Stimulated activated memory B cell treated with anti-CD40 and anti-IgM and Interleukin-4, amounts not matched to agents 10 μg/mL and 1 μg/mL and 100 μg/mL, for 72 hours (primary cell): ENCODE measurements around the gene ACACB.

Source experiments
- ATAC-seq: fragments of 150-1000 bp; cut with Tn5 transposase; 2 replicates; pipeline ENCODE4 v1.10.0; 2021
- H3K27ac Mint-ChIP-seq: one replicate; pipeline ENCODE4 v1.8.0; 2022; ENCODE audit warnings: mild to moderate bottlenecking, mixed read lengths
- H3K27me3 Mint-ChIP-seq: one replicate; pipeline ENCODE4 v1.8.0; 2022; ENCODE audit warnings: mixed read lengths
- H3K36me3 Mint-ChIP-seq: one replicate; pipeline ENCODE4 v1.8.0; 2022; ENCODE audit warnings: mixed read lengths
- H3K4me1 Mint-ChIP-seq: one replicate; pipeline ENCODE4 v1.8.0; 2022; ENCODE audit warnings: mixed read lengths
- H3K4me3 Mint-ChIP-seq: one replicate; pipeline ENCODE4 v1.8.0; 2022; ENCODE audit warnings: mild to moderate bottlenecking, moderate library complexity, mixed read lengths
- H3K9me3 Mint-ChIP-seq: one replicate; pipeline ENCODE4 v1.8.0; 2022; ENCODE audit warnings: mixed read lengths

ACACB gene

GRCh38 chr12:109287811-109288469 is 171.6 kb downstream of the ACACB start:
- no peak for ATAC-seq
- H3K27me3 Mint-ChIP-seq, result peaks cover 53% of the 10 kb centered on the region
- H3K4me1 Mint-ChIP-seq, result no peaks in the 10 kb centered on the region
- H3K36me3 Mint-ChIP-seq, result no peaks in the 10 kb centered on the region
- no peak overlapping the region for H3K27ac Mint-ChIP-seq
- H3K4me3 Mint-ChIP-seq, result no peak overlapping the region
- H3K9me3 Mint-ChIP-seq, result peaks cover 8% of the 10 kb centered on the region

GRCh38 chr12:109288571-109288970 is 172.2 kb downstream of the ACACB start:
- no peak overlapping the region for H3K4me3 Mint-ChIP-seq
- no peak overlapping the region for H3K27ac Mint-ChIP-seq
- no peaks in the 10 kb centered on the region for H3K36me3 Mint-ChIP-seq
- H3K9me3 Mint-ChIP-seq, result peaks cover 8% of the 10 kb centered on the region
- ATAC-seq, result no peak
- no peaks in the 10 kb centered on the region for H3K4me1 Mint-ChIP-seq
- H3K27me3 Mint-ChIP-seq, result peaks cover 60% of the 10 kb centered on the region

- Mint-ChIP-seq H3K9me3 (peaks cover 8% of the 10 kb centered on the region), H3K36me3 (no peaks in the 10 kb centered on the region)
These were observed 172.6 kb downstream of the ACACB start for GRCh38 chr12:109289004-109289403.

GRCh38 chr12:109289551-109289950 is 173.2 kb downstream of the ACACB start:
- no peaks in the 10 kb centered on the region for H3K36me3 Mint-ChIP-seq
- H3K27me3 Mint-ChIP-seq, result peaks cover 68% of the 10 kb centered on the region
- no peak for ATAC-seq
- H3K27ac Mint-ChIP-seq, result no peak overlapping the region
- no peak overlapping the region for H3K4me3 Mint-ChIP-seq
- no peaks in the 10 kb centered on the region for H3K4me1 Mint-ChIP-seq
- peaks cover 8% of the 10 kb centered on the region for H3K9me3 Mint-ChIP-seq

More at GRCh38 chr12:109289004-109289403, 172.6 kb downstream of the ACACB start:
- no peak overlapping the region for H3K27ac Mint-ChIP-seq
- H3K4me1 Mint-ChIP-seq, result no peaks in the 10 kb centered on the region
- ATAC-seq, result no peak
- H3K4me3 Mint-ChIP-seq, result no peak overlapping the region
- H3K27me3 Mint-ChIP-seq, result peaks cover 62% of the 10 kb centered on the region

DNA sequence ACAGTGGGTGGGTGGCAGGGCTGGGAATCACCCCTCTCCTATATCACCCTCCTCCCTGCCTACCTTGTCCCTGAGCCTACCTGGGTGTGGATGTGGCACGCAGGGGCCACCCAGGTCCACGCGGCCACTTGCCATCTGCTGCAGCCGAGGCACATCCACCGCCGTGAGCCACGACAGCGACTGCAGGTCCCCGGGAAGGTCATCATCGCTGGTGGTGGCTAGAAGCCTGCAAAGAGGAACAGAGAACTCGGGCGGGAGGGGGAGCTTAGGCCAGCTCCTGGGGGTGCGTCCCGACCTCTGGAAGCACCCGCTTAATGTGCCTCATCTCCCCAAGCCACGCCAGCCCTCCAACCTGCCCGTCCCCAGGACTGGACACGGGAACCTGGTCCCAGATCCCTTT is 173.7 kb downstream of the ACACB start:
- no peak overlapping the region for H3K27ac Mint-ChIP-seq
- H3K36me3 Mint-ChIP-seq, result no peaks in the 10 kb centered on the region
- peaks cover 73% of the 10 kb centered on the region for H3K27me3 Mint-ChIP-seq
- no peak overlapping the region for H3K4me3 Mint-ChIP-seq
- peaks cover 3% of the 10 kb centered on the region for H3K9me3 Mint-ChIP-seq
- no peak for ATAC-seq
- H3K4me1 Mint-ChIP-seq, result no peaks in the 10 kb centered on the region

- no peaks in the 10 kb centered on the region for H3K36me3 Mint-ChIP-seq
- H3K4me1 Mint-ChIP-seq, result no peaks in the 10 kb centered on the region
- H3K27ac Mint-ChIP-seq, result no peak overlapping the region
- no peak for ATAC-seq
- peaks cover 81% of the 10 kb centered on the region for H3K27me3 Mint-ChIP-seq
- H3K4me3 Mint-ChIP-seq, result no peak overlapping the region
- no peaks in the 10 kb centered on the region for H3K9me3 Mint-ChIP-seq
These were observed 174.7 kb downstream of the ACACB start for GRCh38 chr12:109291117-109291516.

- Mint-ChIP-seq H3K4me3 (no peak overlapping the region), H3K27ac (no peak overlapping the region), H3K27me3 (peaks cover 81% of the 10 kb centered on the region), H3K36me3 (no peaks in the 10 kb centered on the region), H3K9me3 (no peaks in the 10 kb centered on the region), H3K4me1 (no peaks in the 10 kb centered on the region)
- ATAC-seq, result no peak
These were observed 175.3 kb downstream of the ACACB start for GRCh38 chr12:109291521-109292341.

DNA sequence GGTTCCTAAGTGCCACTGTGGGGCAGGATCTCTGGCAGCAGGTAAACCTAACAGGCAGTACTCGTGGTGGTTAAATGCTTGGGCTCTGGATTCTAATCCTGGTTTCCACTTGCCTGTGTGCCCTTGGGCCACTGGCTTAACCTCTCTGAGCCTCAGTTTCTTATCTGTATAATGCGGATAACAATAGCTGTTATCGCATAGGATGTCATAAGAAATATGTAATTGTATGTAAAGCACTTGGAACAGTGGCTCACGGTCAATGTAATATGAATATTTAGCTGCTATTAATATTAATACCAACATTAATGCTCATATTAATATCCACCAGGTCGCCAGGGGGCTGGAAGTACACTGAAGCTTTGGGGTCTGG is 175.9 kb downstream of the ACACB start:
- Mint-ChIP-seq H3K27me3 (peaks cover 79% of the 10 kb centered on the region), H3K4me3 (no peak overlapping the region)

GRCh38 chr12:109293106-109293505 is 176.7 kb downstream of the ACACB start:
- Mint-ChIP-seq H3K27me3 (peaks cover 72% of the 10 kb centered on the region), H3K27ac (no peak overlapping the region), H3K4me1 (no peaks in the 10 kb centered on the region), H3K36me3 (no peaks in the 10 kb centered on the region), H3K4me3 (no peak overlapping the region), H3K9me3 (no peaks in the 10 kb centered on the region)
- ATAC-seq, result no peak

More for the DNA sequence above, 175.9 kb downstream of the ACACB start:
- Mint-ChIP-seq H3K9me3 (no peaks in the 10 kb centered on the region), H3K4me1 (no peaks in the 10 kb centered on the region), H3K27ac (no peak overlapping the region), H3K36me3 (no peaks in the 10 kb centered on the region)
- no peak for ATAC-seq

DNA sequence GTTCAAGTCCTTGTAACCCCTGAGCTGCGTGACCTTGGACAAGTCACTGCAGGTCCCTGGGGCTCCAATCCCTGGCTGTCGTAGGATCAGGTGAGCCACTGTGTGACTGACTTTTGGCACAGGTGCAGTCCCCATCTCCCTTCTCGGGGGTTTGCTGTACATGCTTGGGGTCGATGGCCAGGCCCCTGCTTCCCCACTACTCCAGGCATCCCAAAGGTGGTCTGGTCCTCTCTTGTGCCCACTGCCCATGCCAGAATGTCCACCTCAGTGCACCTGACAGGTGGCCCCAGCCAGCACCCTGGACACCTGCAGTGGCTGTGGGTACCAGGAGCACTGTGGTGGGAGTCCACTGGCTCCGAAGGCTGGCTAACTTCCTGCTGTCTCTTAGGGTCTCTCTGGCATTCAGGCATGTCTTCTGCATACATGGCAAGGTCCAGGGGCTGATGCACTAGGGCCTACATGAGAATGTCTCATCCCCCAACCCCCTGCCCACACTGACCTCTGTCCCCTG is 178.0 kb downstream of the ACACB start:
- ATAC-seq, result no peak
- Mint-ChIP-seq H3K9me3 (no peaks in the 10 kb centered on the region), H3K4me3 (no peak overlapping the region), H3K27ac (no peak overlapping the region), H3K4me1 (no peaks in the 10 kb centered on the region), H3K27me3 (peaks cover 63% of the 10 kb centered on the region), H3K36me3 (no peaks in the 10 kb centered on the region)

DNA sequence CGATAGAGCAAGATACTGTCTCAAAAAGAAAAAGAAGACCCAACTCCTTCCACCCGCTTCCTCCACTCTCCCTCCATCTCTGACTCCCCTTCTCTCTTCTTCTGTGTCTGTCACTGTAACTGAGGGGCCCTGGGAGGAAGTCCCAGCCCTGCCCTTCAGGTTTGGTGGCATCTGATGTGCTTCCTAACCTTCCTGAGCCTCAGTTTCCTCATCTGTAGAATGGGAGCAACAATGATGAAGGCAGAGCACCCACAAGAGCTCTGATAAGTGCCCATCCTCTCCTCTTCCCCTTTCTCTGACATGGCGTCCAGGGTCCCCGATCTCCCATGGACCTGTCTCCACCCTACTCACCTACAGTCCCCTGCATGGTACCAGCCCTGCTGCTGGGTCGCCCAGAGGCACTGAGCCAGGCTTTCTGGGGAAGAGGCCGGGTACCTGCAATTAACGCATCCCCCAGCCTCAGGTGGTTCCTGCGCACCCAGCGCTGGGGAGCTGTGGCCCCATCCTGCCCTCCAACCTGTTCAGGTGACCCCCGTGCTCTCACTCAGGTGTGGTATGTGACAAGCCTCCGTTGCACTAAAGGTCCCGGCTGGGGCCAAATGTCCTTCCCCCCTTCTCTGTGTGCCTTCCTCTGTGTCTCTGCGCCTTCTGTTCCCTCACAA is 179.5 kb downstream of the ACACB start:
- H3K36me3 Mint-ChIP-seq, result no peaks in the 10 kb centered on the region
- H3K27ac Mint-ChIP-seq, result no peak overlapping the region

GRCh38 chr12:109296431-109296830 is 180.0 kb downstream of the ACACB start:
- Mint-ChIP-seq H3K27ac (no peak overlapping the region), H3K4me1 (no peaks in the 10 kb centered on the region), H3K4me3 (no peak overlapping the region), H3K27me3 (peaks cover 56% of the 10 kb centered on the region), H3K9me3 (no peaks in the 10 kb centered on the region), H3K36me3 (no peaks in the 10 kb centered on the region)
- no peak for ATAC-seq

More for the DNA sequence above, 179.5 kb downstream of the ACACB start:
- H3K4me3 Mint-ChIP-seq, result no peak overlapping the region
- no peaks in the 10 kb centered on the region for H3K9me3 Mint-ChIP-seq
- no peaks in the 10 kb centered on the region for H3K4me1 Mint-ChIP-seq
- peaks cover 57% of the 10 kb centered on the region for H3K27me3 Mint-ChIP-seq
- ATAC-seq, result no peak

DNA sequence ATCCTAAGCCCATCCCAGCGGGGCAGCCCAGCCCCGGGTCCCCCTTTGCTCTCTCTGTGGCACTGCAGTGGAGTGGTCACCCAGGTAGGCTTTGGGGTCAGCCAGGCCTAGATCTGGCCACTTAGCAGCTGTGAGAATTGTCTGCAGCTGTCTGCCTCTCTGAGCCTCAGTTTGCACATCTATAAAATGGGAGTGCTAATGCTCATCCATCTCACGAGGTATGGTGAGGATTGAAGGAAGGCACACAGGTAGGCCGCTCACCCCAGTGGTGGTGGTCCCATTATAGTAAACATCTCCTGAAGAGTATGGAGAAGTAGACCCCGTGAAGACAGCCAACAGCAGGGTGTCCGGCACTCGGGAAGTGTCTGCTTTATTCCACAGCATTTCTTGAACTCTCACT is 183.5 kb downstream of the ACACB start:
- H3K36me3 Mint-ChIP-seq, result no peaks in the 10 kb centered on the region
- peaks cover 55% of the 10 kb centered on the region for H3K27me3 Mint-ChIP-seq
- no peaks in the 10 kb centered on the region for H3K9me3 Mint-ChIP-seq
- H3K27ac Mint-ChIP-seq, result no peak overlapping the region
- H3K4me1 Mint-ChIP-seq, result no peaks in the 10 kb centered on the region
- no peak for ATAC-seq
- H3K4me3 Mint-ChIP-seq, result no peak overlapping the region

- H3K27me3 Mint-ChIP-seq, result peaks cover 56% of the 10 kb centered on the region
- no peak overlapping the region for H3K4me3 Mint-ChIP-seq
- H3K27ac Mint-ChIP-seq, result no peak overlapping the region
- no peaks in the 10 kb centered on the region for H3K36me3 Mint-ChIP-seq
- ATAC-seq, result no peak
- H3K4me1 Mint-ChIP-seq, result no peaks in the 10 kb centered on the region
- no peaks in the 10 kb centered on the region for H3K9me3 Mint-ChIP-seq
These were observed 185.3 kb downstream of the ACACB start for GRCh38 chr12:109301643-109302168.

- ATAC-seq, result no peak
- Mint-ChIP-seq H3K9me3 (no peaks in the 10 kb centered on the region), H3K27ac (no peak overlapping the region), H3K4me1 (no peaks in the 10 kb centered on the region), H3K27me3 (peaks cover 59% of the 10 kb centered on the region), H3K4me3 (no peak overlapping the region), H3K36me3 (no peaks in the 10 kb centered on the region)
These were observed 186.0 kb downstream of the ACACB start for GRCh38 chr12:109302358-109302757.
